DMS53 treated with DMSO at 0.1 percent for 48 hours (cell line): Measurements from ENCODE around the gene TCEANC2.
"Not testable (repeated sequence)": the region's sequence is repeated elsewhere in the genome, so short reads cannot be mapped to it uniquely, and the experiment has no call there.

Experiments
- DNase-seq: peaks from one replicate; lab custom pipeline; 2025; ENCODE audit not compliant: unreplicated experiment; lab: John Stamatoyannopoulos, UW

The TCEANC2 gene

DNA sequence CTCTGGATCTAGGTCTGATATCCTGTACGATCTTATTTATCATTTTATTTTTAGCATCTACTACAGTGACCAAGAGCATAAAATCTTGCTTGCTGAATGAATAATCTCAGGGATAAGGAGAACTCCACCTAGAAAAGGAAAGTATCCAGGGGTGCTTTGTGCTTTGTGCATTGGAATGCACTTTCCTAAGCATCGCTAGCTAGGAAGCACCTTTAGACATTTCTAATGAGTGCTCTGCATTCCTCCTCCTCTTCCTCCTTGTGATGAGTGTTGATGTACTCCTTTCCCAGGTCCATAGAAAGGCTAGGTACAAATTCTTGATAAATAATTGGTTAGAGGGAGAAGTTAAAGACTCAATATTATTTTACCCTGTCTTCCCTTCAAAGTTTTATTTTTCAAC is 31.4 kb downstream of the TCEANC2 start:
- DNase-seq, result no peak

- DNase-seq, result no peak
Measured at GRCh38 chr1:54086754-54087153, 33.3 kb downstream of the TCEANC2 start.

DNA sequence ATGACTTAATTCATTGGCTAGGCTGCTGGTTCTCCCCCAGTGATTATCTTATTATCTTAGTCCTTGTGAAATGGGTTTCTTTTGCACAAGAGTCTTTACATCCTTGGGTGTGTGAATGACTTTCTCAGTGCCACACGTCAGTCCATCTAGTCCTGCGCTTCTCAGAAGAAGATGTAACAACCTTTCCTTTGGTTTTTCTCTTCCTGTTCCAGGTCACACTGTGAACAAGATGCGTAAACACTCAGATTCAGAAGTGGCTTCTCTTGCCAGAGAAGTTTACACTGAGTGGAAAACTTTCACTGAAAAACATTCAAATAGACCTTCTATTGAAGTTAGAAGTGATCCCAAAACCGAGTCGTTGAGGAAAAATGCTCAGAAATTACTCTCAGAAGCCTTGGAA is 35.0 kb downstream of the TCEANC2 start:
- DNase-seq, result no peak

DNA sequence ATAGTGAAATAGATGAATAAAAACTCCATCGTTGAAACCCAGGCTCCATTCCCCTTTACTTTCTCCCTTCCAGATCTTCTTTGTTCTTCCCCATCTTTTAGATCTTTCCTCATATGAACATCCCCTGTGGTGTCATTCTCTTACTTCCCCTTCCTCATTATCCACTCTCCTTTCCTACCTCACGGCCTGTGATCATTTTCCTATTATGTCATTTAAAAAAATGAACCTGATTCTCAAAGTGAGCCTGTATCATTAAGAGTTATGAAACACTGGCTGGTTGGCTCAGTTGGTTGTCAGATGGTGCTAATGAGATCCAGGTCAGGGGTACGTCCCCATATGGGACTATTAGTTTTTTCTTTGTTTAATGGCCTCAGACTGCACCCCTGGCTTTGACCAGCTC is 38.3 kb downstream of the TCEANC2 start:
- no peak for DNase-seq

GRCh38 chr1:54094001-54094729 is 40.8 kb downstream of the TCEANC2 start:
- DNase-seq, result no peak

GRCh38 chr1:54094730-54095105 is 41.3 kb downstream of the TCEANC2 start:
- DNase-seq, result not testable (repeated sequence)

GRCh38 chr1:54095546-54096226 is 42.3 kb downstream of the TCEANC2 start:
- DNase-seq, result no peak

GRCh38 chr1:54096227-54096876 is 42.9 kb downstream of the TCEANC2 start:
- no peak for DNase-seq

DNA sequence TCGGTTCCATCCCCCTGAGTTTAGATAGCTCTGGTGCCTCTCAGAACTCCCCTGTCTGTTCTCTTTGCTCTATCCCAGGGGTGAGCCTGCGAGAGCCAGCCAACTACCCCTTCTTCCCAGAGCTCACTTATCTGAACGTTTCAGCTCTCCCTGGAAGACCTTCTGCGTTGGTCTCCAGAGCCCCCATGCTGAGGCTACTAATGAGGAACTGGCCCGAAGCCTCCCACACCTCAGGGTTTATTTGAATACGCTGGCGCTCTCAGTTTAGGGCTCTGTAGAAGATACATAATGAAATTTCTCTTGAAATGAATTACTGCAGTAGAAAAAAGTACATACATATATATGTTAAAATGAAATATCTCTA is 43.5 kb downstream of the TCEANC2 start:
- DNase-seq, result no peak

DNA sequence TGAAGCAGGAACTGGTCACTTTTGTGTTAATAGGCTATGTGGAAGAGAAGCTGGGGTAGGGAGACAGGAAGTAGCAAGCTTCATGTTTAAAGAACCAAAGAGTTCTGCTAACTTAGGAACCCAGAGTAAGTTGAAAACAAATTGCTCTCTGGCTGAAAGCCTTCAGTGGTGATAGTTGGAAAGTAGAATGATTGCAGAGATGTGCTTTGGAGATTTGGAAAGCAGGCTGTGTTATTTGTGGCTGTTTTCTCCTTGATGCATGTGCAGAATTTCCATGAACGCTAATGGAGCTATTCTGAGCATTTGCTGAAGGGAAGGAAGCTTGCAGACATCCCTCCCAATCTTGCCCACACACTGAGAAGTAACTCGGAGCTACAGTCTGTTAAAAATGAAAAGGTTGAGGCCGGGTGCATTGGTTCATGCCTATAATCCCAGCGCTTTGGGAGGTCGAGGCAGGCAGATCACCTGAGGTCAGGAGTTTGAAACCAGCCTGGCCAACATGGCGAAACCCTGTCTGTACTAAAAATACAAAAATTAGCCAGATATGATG is 45.7 kb downstream of the TCEANC2 start:
- DNase-seq, result no peak

DNA sequence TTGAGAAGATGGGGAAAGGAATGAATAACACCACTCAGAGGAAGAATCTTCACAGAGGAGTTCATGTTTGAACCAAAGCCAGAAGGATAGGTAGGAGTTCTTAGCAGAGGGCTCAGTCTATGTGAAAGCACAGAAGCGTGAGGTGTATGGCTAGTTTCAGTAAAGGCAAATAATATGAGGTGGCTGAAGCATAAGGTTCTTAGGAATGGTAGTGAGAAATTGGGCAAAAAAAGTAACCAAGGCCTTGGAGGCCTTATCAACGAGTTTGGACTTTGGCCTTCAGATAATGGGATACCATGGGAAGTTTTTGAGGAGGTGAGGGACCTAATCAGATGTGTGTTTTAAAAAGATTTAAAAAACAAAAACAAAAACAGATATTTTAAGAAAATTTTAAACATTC is 47.1 kb downstream of the TCEANC2 start:
- DNase-seq, result no peak

GRCh38 chr1:54103414-54103813 is 50.0 kb downstream of the TCEANC2 start:
- no peak for DNase-seq

GRCh38 chr1:54104613-54105012 is 51.2 kb downstream of the TCEANC2 start:
- DNase-seq, result not testable (repeated sequence)

DNA sequence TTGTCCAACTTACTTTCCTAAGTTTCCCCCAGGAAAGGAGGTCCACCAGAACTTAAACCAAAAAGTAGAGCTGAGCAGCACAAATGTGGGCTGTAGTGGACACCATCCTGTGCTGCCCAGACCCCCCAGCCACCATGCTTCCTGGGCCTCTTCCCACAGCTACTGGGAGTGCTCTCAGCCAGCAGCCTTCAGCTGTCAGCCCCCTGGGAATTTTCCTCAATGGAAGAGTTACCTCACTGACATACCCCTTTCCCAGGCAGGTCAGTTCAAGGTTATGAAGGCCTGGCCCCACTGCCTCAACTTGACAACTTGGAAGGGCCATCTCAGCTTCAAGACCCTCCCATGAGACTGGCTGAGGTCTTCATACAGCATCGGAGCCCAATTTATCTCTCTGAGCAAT is 51.7 kb downstream of the TCEANC2 start:
- DNase-seq, result no peak

- DNase-seq, result no peak
Measured at GRCh38 chr1:54105736-54106269, 52.4 kb downstream of the TCEANC2 start.

- DNase-seq, result no peak
Measured at GRCh38 chr1:54107131-54107530, 53.7 kb downstream of the TCEANC2 start.

DNA sequence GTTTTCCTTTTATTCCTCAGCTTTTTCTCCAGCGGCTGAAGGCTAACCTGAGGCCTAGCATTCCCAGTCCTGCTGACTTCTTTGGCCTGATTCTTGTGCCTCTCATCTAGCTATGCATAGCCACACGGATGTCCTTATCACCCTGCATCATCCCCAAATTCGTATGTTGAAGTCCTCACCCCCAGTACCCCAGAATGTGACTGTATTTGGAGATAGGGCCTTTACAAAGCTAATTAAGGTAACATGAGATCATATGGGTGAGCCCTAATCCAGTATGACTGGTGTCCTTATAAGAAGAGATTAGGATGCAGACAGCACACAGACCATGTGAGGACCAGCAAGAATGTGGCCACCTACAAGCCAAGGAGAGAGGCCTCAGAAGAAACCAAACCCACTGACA is 54.7 kb downstream of the TCEANC2 start:
- no peak for DNase-seq

DNA sequence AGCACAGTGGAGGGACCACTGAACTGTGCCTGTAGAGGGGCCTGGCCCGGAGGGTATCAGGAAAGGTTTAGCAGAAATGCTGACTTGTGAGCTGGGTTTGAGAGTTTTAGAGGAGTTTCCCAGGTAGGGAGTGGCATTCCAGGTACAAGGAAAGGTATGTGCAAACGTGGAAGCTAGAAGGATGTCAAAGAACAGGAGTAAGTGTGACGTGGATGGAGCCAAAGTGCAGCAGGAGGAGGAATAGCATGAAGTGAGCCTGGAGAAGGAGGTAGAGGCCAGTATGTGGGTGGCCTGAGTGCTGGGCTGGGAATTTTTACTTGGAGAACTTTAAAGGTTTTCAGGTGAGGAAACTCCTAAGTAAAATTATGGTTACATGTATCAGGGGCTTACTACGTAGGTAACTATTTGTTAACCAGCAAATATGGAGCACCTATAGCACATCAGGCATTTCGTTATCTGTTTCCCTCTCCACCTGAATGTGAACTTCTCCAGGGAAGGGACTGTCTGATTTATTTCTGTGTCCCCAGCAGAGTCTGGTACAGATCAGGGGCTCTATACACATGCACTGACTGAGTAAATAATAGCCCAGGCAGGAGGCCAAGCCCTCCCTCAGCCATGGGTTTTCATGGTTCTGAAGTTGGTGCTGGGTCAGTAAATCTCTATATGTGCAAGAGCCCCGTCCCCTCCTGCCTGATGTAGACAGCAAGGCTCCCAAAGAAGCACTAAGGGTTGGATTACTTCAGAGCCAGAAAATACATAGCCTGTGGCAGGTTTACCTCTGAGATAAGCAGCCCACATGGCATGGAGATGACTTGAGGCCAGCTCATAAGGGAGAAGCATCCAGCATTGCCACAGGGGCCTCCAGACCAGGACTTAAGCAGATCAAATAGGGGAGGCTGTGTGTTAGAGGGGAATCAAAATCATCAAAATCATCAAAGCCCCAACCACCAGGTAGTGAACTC is 56.0 kb downstream of the TCEANC2 start:
- DNase-seq, result no peak

DNA sequence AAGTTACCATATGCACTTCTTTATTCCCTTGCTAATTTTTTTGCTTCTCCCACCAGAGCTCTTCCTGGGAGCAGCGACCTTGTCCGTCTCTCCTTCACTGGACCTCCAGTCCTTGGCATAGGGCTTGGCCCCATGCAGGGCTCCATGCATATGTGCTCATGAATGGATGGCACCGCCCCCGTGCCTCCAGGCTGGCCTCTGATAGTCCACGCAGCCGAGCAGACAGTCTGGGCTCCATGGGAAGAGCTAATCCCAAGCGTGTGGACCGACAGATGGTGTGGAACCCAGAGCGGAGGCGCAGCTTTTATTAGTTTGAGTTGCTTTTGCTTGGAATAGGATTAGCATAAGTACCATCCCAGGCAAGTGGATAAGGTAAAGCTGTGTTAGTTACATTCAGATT is 57.6 kb downstream of the TCEANC2 start:
- no peak for DNase-seq

- no peak for DNase-seq
Measured at GRCh38 chr1:54111624-54112023, 58.2 kb downstream of the TCEANC2 start.

- no peak for DNase-seq
Measured at GRCh38 chr1:54112027-54112426, 58.6 kb downstream of the TCEANC2 start.
